Measurements from ENCODE around the gene IFIH1. TPM values are rescaled to one million over a fixed set of nuclear protein-coding genes. Genes with fewer than 3 reads are reported as not detected.
A peak's percentile ranks its signal among the peaks of the same experiment; 100 is the strongest.

The IFIH1 gene
- total RNA-seq, 1 experiment from 2014 or later = 5.1 TPM

- ChIA-PET CTCF (no interaction called here), POLR2A (ENCODE audit: low non-redundant PET) (no interaction called here)
- intact Hi-C loops (cut with micrococcal nuclease; ENCODE audit: unreplicated experiment) = loop anchor here (10.0 kb wide), 1 partner anchor 327 kb away; no protein-coding TSS in a partner anchor
- H3K27me3 ChIP-seq (replicated peaks; ENCODE audit: insufficient read depth, low read depth, low read length, poor library complexity) = no peaks in the 10 kb centered on the region
- H3K4me3 ChIP-seq (ENCODE audit: low read depth, low read length, poor library complexity, severe bottlenecking) = no peak overlapping the region
- H3K9me3 ChIP-seq (ENCODE audit: low read depth, low read length, poor library complexity, severe bottlenecking) = no peaks in the 10 kb centered on the region
- H3K4me1 ChIP-seq (ENCODE audit: insufficient read depth, low read length, poor library complexity, severe bottlenecking) = no peaks in the 10 kb centered on the region
- H3K27ac ChIP-seq (ENCODE audit: low read depth, low read length, poor library complexity, severe bottlenecking) = no peak overlapping the region
- H3K36me3 ChIP-seq (ENCODE audit: insufficient read depth, low read length, poor library complexity, severe bottlenecking) = no peaks in the 10 kb centered on the region
- TF ChIP-seq EZH2 (IDR thresholded peaks at IDR 0.05; ENCODE audit: borderline replicate concordance, low read depth, low read length, poor library complexity, severe bottlenecking) (no peak), CTCF (conservative IDR thresholded peaks at IDR 0.05; ENCODE audit: low read depth, low read length) (no peak)
- no peak for DNase-seq (ENCODE audit: low spot score)
- no TSS peak for BruUV-seq (replicated peaks)
Measured at GRCh38 chr2:162291748-162292147, 26.7 kb downstream of the IFIH1 start.

DNA sequence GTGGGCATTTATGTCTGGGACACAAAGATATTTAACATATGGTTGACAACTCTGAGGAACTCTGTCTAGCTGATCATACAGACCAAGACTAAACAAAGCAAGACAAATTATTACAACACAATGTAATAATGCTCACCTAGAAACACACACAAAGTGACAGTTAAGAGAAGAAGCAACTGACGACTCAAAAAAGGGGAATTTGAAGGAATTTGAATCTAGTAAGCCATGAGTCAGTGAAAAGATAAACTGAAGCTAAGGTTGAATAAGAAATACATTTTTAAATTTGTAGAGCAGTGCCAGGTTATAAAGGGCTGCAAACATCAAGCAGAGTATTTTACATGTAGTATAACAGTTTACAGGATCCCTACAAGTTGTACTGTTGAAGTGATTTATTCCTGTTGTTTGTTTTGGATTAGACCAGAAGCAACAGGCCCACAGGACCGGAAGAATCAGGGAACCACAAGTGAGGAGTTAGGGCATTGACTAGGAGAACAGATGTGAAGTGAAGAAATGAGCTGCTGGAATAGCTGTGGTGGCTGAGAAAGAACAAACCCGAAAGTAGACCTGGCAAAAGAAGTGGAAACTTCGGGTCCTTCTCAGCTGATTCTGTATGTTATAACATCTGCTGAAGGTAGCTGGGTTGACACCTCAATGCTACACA is 35.6 kb downstream of the IFIH1 start:
- intact Hi-C loops (cut with micrococcal nuclease; ENCODE audit: unreplicated experiment) = no loop called here
- no peaks in the 10 kb centered on the region for H3K9me3 ChIP-seq (ENCODE audit: low read depth, low read length, poor library complexity, severe bottlenecking)
- no peak for DNase-seq (ENCODE audit: low spot score)
- CTCF ChIA-PET = no interaction called here
- no TSS peak for BruUV-seq (replicated peaks)
- no peaks in the 10 kb centered on the region for H3K36me3 ChIP-seq (ENCODE audit: insufficient read depth, low read length, poor library complexity, severe bottlenecking)
- no peaks in the 10 kb centered on the region for H3K4me1 ChIP-seq (ENCODE audit: insufficient read depth, low read length, poor library complexity, severe bottlenecking)
- H3K27ac ChIP-seq (ENCODE audit: low read depth, low read length, poor library complexity, severe bottlenecking) = no peak overlapping the region
- no peak overlapping the region for H3K4me3 ChIP-seq (ENCODE audit: low read depth, low read length, poor library complexity, severe bottlenecking)
- no peaks in the 10 kb centered on the region for H3K27me3 ChIP-seq (replicated peaks; ENCODE audit: insufficient read depth, low read depth, low read length, poor library complexity)
- POLR2A ChIA-PET (ENCODE audit: low non-redundant PET) = no interaction called here
- no peak for TF ChIP-seq EZH2 (IDR thresholded peaks at IDR 0.05; ENCODE audit: borderline replicate concordance, low read depth, low read length, poor library complexity, severe bottlenecking)
- TF ChIP-seq CTCF (conservative IDR thresholded peaks at IDR 0.05; ENCODE audit: low read depth, low read length) = no peak

- TF ChIP-seq EZH2 (IDR thresholded peaks at IDR 0.05; ENCODE audit: borderline replicate concordance, low read depth, low read length, poor library complexity, severe bottlenecking) (no peak), CTCF (conservative IDR thresholded peaks at IDR 0.05; ENCODE audit: low read depth, low read length) (peak; percentile 13; the same call in 1 of the 2 replicates)
- Histone ChIP-seq H3K4me3 (ENCODE audit: low read depth, low read length, poor library complexity, severe bottlenecking) (no peak overlapping the region), H3K36me3 (ENCODE audit: insufficient read depth, low read length, poor library complexity, severe bottlenecking) (no peaks in the 10 kb centered on the region), H3K27me3 (replicated peaks; ENCODE audit: insufficient read depth, low read depth, low read length, poor library complexity) (no peaks in the 10 kb centered on the region), H3K9me3 (ENCODE audit: low read depth, low read length, poor library complexity, severe bottlenecking) (no peaks in the 10 kb centered on the region), H3K27ac (ENCODE audit: low read depth, low read length, poor library complexity, severe bottlenecking) (no peak overlapping the region), H3K4me1 (ENCODE audit: insufficient read depth, low read length, poor library complexity, severe bottlenecking) (no peaks in the 10 kb centered on the region)
- ChIA-PET CTCF (no interaction called here), POLR2A (ENCODE audit: low non-redundant PET) (no interaction called here)
- BruUV-seq (replicated peaks) = no TSS peak
- no peak for DNase-seq (ENCODE audit: low spot score)
- intact Hi-C loops (cut with micrococcal nuclease; ENCODE audit: unreplicated experiment) = no loop called here
Measured at GRCh38 chr2:162280654-162281053, 37.8 kb downstream of the IFIH1 start.

Measured in A673 (cell line).